Motor neuron (in vitro differentiated cells): ENCODE results near the gene CFAP46. TPM values are rescaled to one million over a fixed set of nuclear protein-coding genes. Genes with fewer than 3 reads are reported as not detected.

Experiments used
- ATAC-seq, 8 experiments: fragments of 200-7000 bp; cut with Tn5 transposase; replicated peaks in 6 of 8; 2 replicates each; pipeline ENCODE4 v1.8.0; 2021; ENCODE audit warnings: mild to moderate bottlenecking in 8 of 8, moderate library complexity in 8 of 8
- H3K27ac ChIP-seq, 2 donors: fragments of 250-450 bp; sonication (Bioruptor Pico); 2 replicates each; pipeline ENCODE4 v1.9.0; 2021; ENCODE audit warnings: antibody characterized with exemption in 2 of 2, mild to moderate bottlenecking in 2 of 2, moderate library complexity in 1 of 2
- H3K4me1 ChIP-seq, 2 donors: fragments of 250-450 bp; sonication (Bioruptor Pico); replicated peaks in 1 of 2; 2 replicates each; pipeline ENCODE4 v1.6.1; 2021; ENCODE audit warnings: antibody characterized with exemption in 2 of 2, mild to moderate bottlenecking in 2 of 2, moderate library complexity in 1 of 2
- H3K4me3 ChIP-seq, 5 donors: fragments of 250-450 bp; sonication (Bioruptor Pico); 2 replicates each; pipeline ENCODE4 v1.9.0; 2021; ENCODE audit warnings: antibody characterized with exemption in 5 of 5, mild to moderate bottlenecking in 5 of 5, moderate library complexity in 4 of 5
- WGBS, 10 experiments: fragments of 450-650 bp; shearing (Covaris generic); methylation state at CpG; one replicate each; pipeline ENCODE4 v1.0.0; 2022; 5-methylcytosine and 5-hydroxymethylcytosine counted together
- in situ Hi-C, 9 experiments: fragments of 400-800 bp; cut with MboI; loops; one replicate each; pipeline ENCODE4 v1.15.0; 2021; ENCODE audit warnings: low sequenced_read_pairs in 9 of 9, low pct_unique_long_range_greater_than_20kb in 2 of 9; ENCODE audit not compliant: unreplicated experiment in 9 of 9
- total RNA-seq, 8 experiments: library from RNA; unstranded; fragments of 300-600 nt; gene quantifications; 2 replicates each; pipeline versions ENCODE4 v1.2.3 to v1.2.4, GENCODE V29; 2022

The CFAP46 gene
- total RNA-seq, 8 experiments from 2014 or later, result 1.2 to 15.5 (median 2.7) TPM

GRCh38 chr10:132886211-132887099, 55.9 kb downstream of the CFAP46 start:
- WGBS, 10 experiments, result 0 to 100% (median 73%) methylated on average over 1 to 10 of the region's 35 CpGs; no CpG with 5 or more reads in 3 of the 10 experiments
- peak in 7 of 8 experiments; percentile 15 to 77 (median 30) for ATAC-seq
- no peak overlapping the region for H3K4me3 ChIP-seq
- in situ Hi-C loops, result no loop called here
- no peak overlapping the region for H3K27ac ChIP-seq
- no peaks in the 10 kb centered on the region for H3K4me1 ChIP-seq

- in situ Hi-C loops, result no loop called here
- H3K27ac ChIP-seq, result no peak overlapping the region
- ATAC-seq, result no peak
- H3K4me3 ChIP-seq, result no peak overlapping the region
- no CpG with 5 or more reads among the region's 31 CpGs for WGBS, 10 experiments
- no peaks in the 10 kb centered on the region for H3K4me1 ChIP-seq
Measured at GRCh38 chr10:132885451-132886210, 56.7 kb downstream of the CFAP46 start.

GRCh38 chr10:132884691-132885271, 57.6 kb downstream of the CFAP46 start:
- Histone ChIP-seq H3K27ac (no peak overlapping the region), H3K4me3 (no peak overlapping the region), H3K4me1 (peaks cover under 1 to 1% of the 10 kb centered on the region in 2 donors)
- no peak for ATAC-seq
- 49 to 100% (median 90%) methylated on average over 1 to 7 of the region's 28 CpGs; no CpG with 5 or more reads in 5 of the 10 experiments for WGBS, 10 experiments
- in situ Hi-C loops, result no loop called here

- WGBS, 10 experiments, result 47 to 90% (median 78%) methylated on average over 2 to 4 of the region's 18 CpGs; no CpG with 5 or more reads in 6 of the 10 experiments
- H3K4me3 ChIP-seq, result no peak overlapping the region
- ATAC-seq, result no peak
- in situ Hi-C loops, result no loop called here
- peaks cover 8% of the 10 kb centered on the region in 2 donors for H3K4me1 ChIP-seq
- H3K27ac ChIP-seq, result no peak overlapping the region
Measured at GRCh38 chr10:132884041-132884440, 58.3 kb downstream of the CFAP46 start.

DNA sequence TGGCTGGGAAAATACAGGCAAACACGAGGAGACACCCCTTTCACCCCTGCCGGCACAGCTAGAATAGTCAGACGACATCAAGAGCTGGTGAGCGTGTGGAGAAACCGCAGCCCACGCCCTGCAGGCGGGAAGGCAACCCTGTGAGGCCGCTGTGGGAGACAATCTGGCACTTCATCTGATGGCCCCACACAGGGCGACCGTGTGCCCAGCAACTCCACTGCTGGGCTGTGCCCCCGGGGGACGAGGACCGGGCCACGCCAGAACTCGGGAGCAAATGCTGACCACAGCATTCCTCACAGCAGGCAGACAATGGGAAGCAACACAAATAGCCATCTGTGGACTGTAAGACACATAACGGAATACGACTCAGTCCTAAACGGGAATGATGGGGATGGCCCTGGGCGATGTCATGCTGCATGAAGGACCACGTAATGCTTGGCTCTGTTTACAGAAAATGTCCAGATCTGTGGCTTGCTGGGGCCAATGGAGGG, 58.9 kb downstream of the CFAP46 start:
- peak in 3 of 8 experiments; percentile 10 to 86 (median 81) for ATAC-seq
- Histone ChIP-seq H3K4me1 (peaks cover 10% of the 10 kb centered on the region in 2 donors), H3K4me3 (no peak overlapping the region), H3K27ac (no peak overlapping the region)
- in situ Hi-C loops, result no loop called here
- WGBS, 10 experiments, result 20 to 83% (median 44%) methylated on average over 1 to 14 of the region's 20 CpGs; no CpG with 5 or more reads in 6 of the 10 experiments

- 10 to 100% (median 78%) methylated on average over 1 to 5 of the region's 18 CpGs; no CpG with 5 or more reads in 2 of the 10 experiments for WGBS, 10 experiments
- H3K4me1 ChIP-seq, result peaks cover 10% of the 10 kb centered on the region in 2 donors
- no peak overlapping the region for H3K27ac ChIP-seq
- no peak overlapping the region for H3K4me3 ChIP-seq
- in situ Hi-C loops, result no loop called here
- no peak for ATAC-seq
Measured at GRCh38 chr10:132882069-132882951, 60.1 kb downstream of the CFAP46 start.

GRCh38 chr10:132881186-132881920, 61.0 kb downstream of the CFAP46 start:
- Histone ChIP-seq H3K4me3 (no peak overlapping the region), H3K4me1 (peaks cover 10% of the 10 kb centered on the region in 2 donors), H3K27ac (no peak overlapping the region)
- in situ Hi-C loops, result no loop called here
- ATAC-seq, result no peak
- 62 to 95% (median 79%) methylated on average over 2 to 9 of the region's 23 CpGs; no CpG with 5 or more reads in 4 of the 10 experiments for WGBS, 10 experiments

DNA sequence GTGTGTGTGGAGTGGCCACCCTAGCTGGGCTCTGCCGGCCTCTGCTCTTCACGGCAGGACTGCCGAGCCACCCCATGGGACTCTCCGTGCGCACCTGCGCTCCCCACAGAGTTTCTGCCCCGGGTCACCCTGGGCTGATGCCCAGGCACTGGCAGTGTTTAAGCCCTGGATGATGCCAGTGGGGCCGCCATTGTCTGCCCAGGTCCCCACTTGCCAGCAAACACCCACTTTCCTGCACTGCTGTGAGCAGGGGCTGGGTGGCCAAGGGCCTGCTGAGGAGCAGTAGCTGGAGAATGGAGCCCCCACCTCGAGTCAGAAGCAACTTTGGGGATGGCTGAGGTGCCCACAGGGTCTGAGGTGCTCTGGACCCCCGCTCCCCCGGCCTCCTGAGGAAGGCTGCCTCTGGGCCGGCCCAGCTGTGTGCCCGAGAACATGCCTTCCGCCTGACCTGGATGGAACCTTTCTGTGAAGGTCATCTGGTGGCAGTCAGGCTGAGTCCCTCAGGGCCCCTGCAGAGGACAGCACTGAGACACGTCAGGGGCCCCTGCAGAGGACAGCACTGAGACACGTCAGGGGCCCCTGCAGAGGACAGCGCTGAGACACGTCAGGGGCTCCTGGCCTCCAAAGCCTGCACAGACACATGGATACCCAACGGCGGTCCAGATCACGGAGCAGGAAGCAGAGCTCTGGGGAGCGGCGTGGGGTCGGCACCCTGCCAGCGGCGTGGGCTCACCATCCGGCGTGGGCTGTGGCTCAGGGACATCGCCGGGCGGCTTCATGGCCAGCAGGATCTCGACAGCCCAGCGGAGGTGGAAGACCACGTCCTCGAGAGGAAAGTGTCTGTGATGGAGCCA, 62.0 kb downstream of the CFAP46 start:
- peak in 1 of 8 experiments; percentile 2 for ATAC-seq
- in situ Hi-C loops, result no loop called here
- WGBS, 10 experiments, result 7 to 100% (median 88%) methylated on average over 1 to 17 of the region's 35 CpGs; no CpG with 5 or more reads in 4 of the 10 experiments

GRCh38 chr10:132879408-132880127, 62.8 kb downstream of the CFAP46 start:
- Histone ChIP-seq H3K27ac (no peak overlapping the region), H3K4me1 (peaks cover 10% of the 10 kb centered on the region in 2 donors), H3K4me3 (no peak overlapping the region)
- 0 to 39% methylated on average over 1 to 5 of the region's 38 CpGs; no CpG with 5 or more reads in 8 of the 10 experiments for WGBS, 10 experiments
- ATAC-seq, result peak in 6 of 8 experiments; percentile 42 to 83 (median 72)
- in situ Hi-C loops, result no loop called here

More for the DNA sequence above, 62.0 kb downstream of the CFAP46 start:
- Histone ChIP-seq H3K4me1 (peaks cover 10% of the 10 kb centered on the region in 2 donors), H3K27ac (no peak overlapping the region), H3K4me3 (no peak overlapping the region)

DNA sequence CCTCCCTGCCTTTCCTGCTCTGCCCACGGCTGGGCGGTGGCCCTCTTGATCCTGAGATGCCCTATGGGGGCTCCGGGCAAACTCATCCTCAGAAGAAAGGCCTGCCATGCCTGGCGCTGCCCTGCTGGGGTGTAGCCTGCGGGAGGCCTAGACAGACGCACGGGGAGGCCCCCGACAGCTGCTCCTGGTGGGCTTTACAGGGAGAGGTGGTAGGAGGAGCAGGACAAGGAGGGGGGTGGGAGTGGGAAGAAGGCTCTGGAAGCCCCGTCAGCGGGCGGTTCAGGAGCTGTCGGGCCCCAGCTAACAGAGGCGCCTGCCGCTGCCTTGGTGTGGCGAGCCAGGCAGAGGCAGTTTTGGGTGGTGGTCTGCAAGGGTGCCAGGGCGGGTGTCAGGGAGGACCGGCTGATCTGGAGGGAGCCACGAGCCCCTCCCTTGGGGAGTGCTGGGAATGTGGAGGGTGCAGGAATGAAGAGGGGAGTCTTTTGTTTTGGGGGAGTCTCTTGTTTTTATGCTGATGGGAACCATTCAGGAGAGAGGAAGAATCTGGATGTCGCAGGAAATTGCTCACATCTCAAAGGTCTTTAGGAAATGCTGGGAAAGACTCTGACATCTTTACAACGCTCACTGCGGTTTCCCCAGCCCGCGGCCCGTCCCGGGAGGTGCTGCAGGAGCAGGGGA, 63.5 kb downstream of the CFAP46 start:
- 0 to 40% (median 38%) methylated on average over 1 to 9 of the region's 25 CpGs; no CpG with 5 or more reads in 6 of the 10 experiments for WGBS, 10 experiments
- ATAC-seq, result peak in 1 of 8 experiments; percentile 1
- in situ Hi-C loops, result no loop called here

More for the DNA sequence above, 63.5 kb downstream of the CFAP46 start:
- Histone ChIP-seq H3K4me3 (no peak overlapping the region), H3K27ac (no peak overlapping the region), H3K4me1 (peaks cover 10% of the 10 kb centered on the region in 2 donors)
